GM12874 (cell line): Measurements from ENCODE around the gene ACACB.

Source experiments
- CTCF ChIP-seq: IDR thresholded peaks from 2 replicates; pipeline ENCODE4 v1.5.1; 2011; ENCODE audit warnings: low read depth, mild to moderate bottlenecking, control low read depth, low read length, moderate library complexity; ENCODE audit not compliant: insufficient read depth

Gene ACACB

DNA sequence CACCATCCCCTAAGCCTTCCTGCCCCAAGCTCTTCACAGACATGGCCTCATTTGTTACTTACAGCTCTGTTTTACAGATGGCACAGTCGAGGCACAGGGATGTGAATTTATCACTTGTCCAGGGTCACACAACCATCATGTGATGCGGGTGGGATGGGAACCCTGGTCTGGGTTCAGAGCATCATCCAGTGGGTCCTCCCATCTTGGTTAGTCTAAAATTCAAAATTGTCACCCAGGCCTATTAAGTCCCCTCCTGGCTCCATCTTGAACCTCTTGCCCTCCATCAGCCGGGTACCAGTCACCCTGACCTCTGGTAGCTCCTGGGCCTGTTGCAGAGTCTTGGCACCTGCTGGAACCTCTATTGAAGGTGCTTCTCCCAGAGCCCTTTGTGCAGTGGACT is 52.9 kb downstream of the ACACB start:
- no peak for TF ChIP-seq CTCF

DNA sequence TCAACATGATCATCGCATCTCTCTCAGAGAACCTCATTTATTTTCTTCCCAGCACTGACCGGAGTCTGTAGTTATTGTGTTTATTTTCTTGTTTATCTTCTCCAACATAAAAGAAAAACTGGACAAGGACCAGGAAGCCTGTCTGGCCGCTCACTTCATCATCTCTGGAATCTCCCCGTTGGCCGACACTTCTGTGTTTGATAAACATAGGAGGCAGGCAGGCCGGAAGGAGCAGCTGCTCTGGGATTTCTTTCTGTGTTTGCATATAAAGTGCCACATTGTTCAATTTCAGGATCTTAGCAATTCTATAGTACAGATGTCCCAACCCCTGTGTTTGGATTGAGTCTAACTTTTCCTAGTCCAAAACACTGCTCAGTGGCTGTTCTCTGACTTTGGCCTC is 53.3 kb downstream of the ACACB start:
- TF ChIP-seq CTCF = no peak

DNA sequence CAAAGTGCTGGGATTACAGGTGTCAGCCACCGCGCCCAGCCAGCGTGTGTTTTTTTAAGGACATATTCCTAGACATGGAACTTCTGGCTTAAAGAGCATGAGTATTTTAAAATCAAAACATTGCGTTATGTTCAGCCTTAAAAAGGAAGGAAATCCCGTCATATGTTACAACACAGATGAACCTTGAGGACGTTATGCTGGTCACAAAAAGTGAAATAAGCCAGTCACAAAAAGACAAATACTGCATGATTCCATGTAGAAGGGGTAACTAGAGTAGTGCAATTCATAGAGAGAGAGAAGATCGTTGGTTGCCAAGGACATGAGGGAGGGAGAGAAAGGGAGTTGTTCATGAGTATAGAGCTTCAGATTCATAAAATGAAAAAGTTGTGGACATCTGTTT is 53.9 kb downstream of the ACACB start:
- no peak for TF ChIP-seq CTCF

DNA sequence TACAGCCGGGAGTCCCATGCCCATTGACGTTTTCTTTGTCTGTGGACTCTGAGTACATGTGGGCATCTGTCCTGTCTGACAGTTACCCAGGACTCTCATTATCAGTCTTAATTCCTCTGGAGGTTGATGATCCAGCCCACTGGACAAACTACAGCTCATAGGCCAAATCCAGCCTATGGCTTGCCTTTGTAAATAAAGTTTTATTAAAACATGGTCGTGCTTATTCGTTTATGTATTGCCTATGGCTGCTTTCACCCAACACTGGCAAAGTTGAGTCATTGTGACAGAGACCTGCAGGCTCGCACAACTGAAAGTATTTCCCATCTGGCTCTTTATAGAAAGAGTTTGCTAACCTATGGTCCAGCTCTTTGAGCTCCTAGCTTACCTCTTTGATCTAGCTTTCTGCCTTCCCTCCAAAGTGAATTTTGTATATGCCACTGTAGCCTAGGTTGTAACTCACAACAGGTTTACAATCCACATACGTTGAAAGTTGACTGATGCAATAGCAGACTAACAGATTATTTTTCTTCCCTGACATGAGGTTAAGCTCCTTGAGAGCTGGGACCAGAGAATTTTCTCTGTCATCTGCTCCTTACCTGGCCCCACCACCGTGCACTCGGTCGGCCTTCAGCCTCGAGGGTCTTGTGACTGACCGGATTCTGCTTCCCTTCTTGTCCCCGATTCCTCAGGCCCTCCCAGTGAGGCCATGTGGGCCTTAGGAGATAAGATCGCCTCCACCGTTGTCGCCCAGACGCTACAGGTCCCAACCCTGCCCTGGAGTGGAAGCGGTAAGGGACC is 57.3 kb downstream of the ACACB start:
- no peak for TF ChIP-seq CTCF

DNA sequence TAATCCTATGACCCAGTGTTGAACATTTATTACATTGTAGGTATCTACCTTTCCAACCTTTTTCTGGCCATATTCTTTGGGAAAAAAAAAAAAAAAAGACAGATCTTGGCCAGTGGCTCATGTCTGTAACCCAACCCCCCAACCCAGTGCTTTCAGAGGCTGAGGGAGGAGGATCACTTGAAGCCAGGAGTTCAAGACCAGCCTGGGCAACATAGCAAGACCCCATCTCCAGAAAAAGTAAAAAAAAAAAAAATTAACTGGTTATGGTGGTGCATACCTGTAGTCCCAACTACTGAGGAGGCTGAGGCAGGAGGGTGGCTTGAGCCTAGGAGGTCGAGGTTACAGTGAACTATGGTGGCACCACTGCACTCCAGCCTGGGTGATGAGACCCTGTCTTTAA is 58.1 kb downstream of the ACACB start:
- no peak for TF ChIP-seq CTCF

DNA sequence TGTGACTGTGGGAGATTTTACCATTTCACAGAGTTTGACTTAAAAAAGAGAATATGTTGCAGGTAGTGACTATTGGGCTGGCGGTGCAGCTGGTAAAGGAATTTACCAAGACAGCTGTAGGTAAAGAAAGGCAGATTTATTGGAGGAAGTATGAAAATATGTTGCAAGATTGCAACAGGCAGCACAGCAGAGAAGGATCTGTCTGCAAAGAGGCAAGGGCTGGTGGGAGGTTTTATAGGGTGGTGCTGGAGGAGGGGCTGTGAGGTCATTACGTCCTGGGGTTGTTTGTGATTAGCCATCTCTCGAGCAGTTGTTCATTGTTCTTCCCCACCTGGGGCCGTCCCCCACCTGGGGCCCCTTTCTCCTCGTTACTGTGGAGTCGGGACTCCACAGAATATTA is 62.1 kb downstream of the ACACB start:
- no peak for TF ChIP-seq CTCF

DNA sequence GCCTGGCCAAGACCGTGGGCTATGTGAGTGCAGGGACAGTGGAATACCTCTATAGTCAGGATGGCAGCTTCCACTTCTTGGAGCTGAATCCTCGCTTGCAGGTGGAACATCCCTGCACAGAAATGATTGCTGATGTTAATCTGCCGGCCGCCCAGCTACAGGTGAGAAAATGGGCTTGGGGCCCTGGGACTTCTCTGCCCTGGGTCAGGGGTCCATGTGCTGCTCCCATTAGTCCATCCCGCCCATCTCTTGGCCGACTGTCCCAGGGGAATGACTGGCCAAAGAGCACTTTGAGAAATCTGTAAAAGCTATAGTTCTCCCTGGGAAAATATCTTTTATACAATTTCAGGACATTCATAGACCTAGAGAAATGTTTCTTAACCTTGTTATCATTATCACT is 63.5 kb downstream of the ACACB start:
- no peak for TF ChIP-seq CTCF
